ENCODE measurements around the gene ERF. TPM values are rescaled to one million over a fixed set of nuclear protein-coding genes. Genes with fewer than 3 reads are reported as not detected.

ERF gene
- total RNA-seq, 2 donors from 2014 or later = 106 to 138 TPM

GRCh38 chr19:42248270-42249148 lies 6.4 kb downstream of the ERF start:
- peaks cover 20% of the 10 kb centered on the region for H3K4me1 Mint-ChIP-seq
- Histone ChIP-seq H3K4me1 (ENCODE audit: control insufficient read depth, insufficient read depth, low read length) (no peaks in the 10 kb centered on the region), H3K9me3 (ENCODE audit: control insufficient read depth, low read length) (no peaks in the 10 kb centered on the region), H3K4me3 (ENCODE audit: low read length) (no peak overlapping the region), H3K9ac (ENCODE audit: extremely low read depth, low read length, poor library complexity, severe bottlenecking) (no peak overlapping the region), H3K27ac (ENCODE audit: low read depth, low read length) (no peak overlapping the region), H3K36me3 (ENCODE audit: control insufficient read depth, insufficient read depth, low read length) (peaks cover 15% of the 10 kb centered on the region), H3K27me3 (ENCODE audit: control insufficient read depth, insufficient read depth, low read length, poor library complexity, severe bottlenecking) (no peaks in the 10 kb centered on the region)
- H3K27ac Mint-ChIP-seq = no peak overlapping the region
- no peak for DNase-seq
- H3K9me3 Mint-ChIP-seq = no peaks in the 10 kb centered on the region
- no peak for TF ChIP-seq CTCF (conservative IDR thresholded peaks at IDR 0.05)
- peaks cover 15% of the 10 kb centered on the region for H3K36me3 Mint-ChIP-seq (ENCODE audit: low read depth)
- H3K4me3 Mint-ChIP-seq = no peak overlapping the region
- WGBS, 2 experiments (ENCODE audit: insufficient coverage in 1 of 2, insufficient read length in 1 of 2) = 96 to 97% methylated on average over 28 to 41 of the region's 41 CpGs
- no peaks in the 10 kb centered on the region for H3K27me3 Mint-ChIP-seq (ENCODE audit: insufficient read depth)

- Histone ChIP-seq H3K9ac (ENCODE audit: extremely low read depth, low read length, poor library complexity, severe bottlenecking) (no peak overlapping the region), H3K27me3 (ENCODE audit: control insufficient read depth, insufficient read depth, low read length, poor library complexity, severe bottlenecking) (no peaks in the 10 kb centered on the region), H3K9me3 (ENCODE audit: control insufficient read depth, low read length) (no peaks in the 10 kb centered on the region), H3K36me3 (ENCODE audit: control insufficient read depth, insufficient read depth, low read length) (peaks cover 15% of the 10 kb centered on the region), H3K27ac (ENCODE audit: low read depth, low read length) (no peak overlapping the region), H3K4me3 (ENCODE audit: low read length) (no peak overlapping the region), H3K4me1 (ENCODE audit: control insufficient read depth, insufficient read depth, low read length) (no peaks in the 10 kb centered on the region)
- WGBS, 2 experiments (ENCODE audit: insufficient coverage in 1 of 2, insufficient read length in 1 of 2) = 100% methylated on average over 2 to 3 of the region's 6 CpGs
- peaks cover 17% of the 10 kb centered on the region for H3K4me1 Mint-ChIP-seq
- DNase-seq = no peak
- H3K9me3 Mint-ChIP-seq = no peaks in the 10 kb centered on the region
- no peak overlapping the region for H3K4me3 Mint-ChIP-seq
- H3K27ac Mint-ChIP-seq = no peak overlapping the region
- H3K27me3 Mint-ChIP-seq (ENCODE audit: insufficient read depth) = no peaks in the 10 kb centered on the region
- H3K36me3 Mint-ChIP-seq (ENCODE audit: low read depth) = peaks cover 15% of the 10 kb centered on the region
- TF ChIP-seq CTCF (conservative IDR thresholded peaks at IDR 0.05) = no peak
These were observed 7.2 kb downstream of the ERF start for GRCh38 chr19:42247640-42248199.

GRCh38 chr19:42246922-42247639 lies 7.8 kb downstream of the ERF start:
- no peaks in the 10 kb centered on the region for H3K9me3 Mint-ChIP-seq
- 95 to 100% methylated on average over 3 to 7 of the region's 7 CpGs for whole genome bisulfite sequencing, 2 experiments (ENCODE audit: insufficient coverage in 1 of 2, insufficient read length in 1 of 2)
- no peak overlapping the region for H3K4me3 Mint-ChIP-seq
- Histone ChIP-seq H3K27ac (ENCODE audit: low read depth, low read length) (no peak overlapping the region), H3K9me3 (ENCODE audit: control insufficient read depth, low read length) (no peaks in the 10 kb centered on the region), H3K36me3 (ENCODE audit: control insufficient read depth, insufficient read depth, low read length) (peaks cover 15% of the 10 kb centered on the region), H3K27me3 (ENCODE audit: control insufficient read depth, insufficient read depth, low read length, poor library complexity, severe bottlenecking) (no peaks in the 10 kb centered on the region), H3K4me1 (ENCODE audit: control insufficient read depth, insufficient read depth, low read length) (no peaks in the 10 kb centered on the region), H3K9ac (ENCODE audit: extremely low read depth, low read length, poor library complexity, severe bottlenecking) (no peak overlapping the region), H3K4me3 (ENCODE audit: low read length) (no peak overlapping the region)
- DNase-seq = no peak
- no peaks in the 10 kb centered on the region for H3K27me3 Mint-ChIP-seq (ENCODE audit: insufficient read depth)
- H3K4me1 Mint-ChIP-seq = peaks cover 12% of the 10 kb centered on the region
- peak overlapping the region; percentile 75 for H3K27ac Mint-ChIP-seq
- peaks cover 15% of the 10 kb centered on the region for H3K36me3 Mint-ChIP-seq (ENCODE audit: low read depth)
- no peak for TF ChIP-seq CTCF (conservative IDR thresholded peaks at IDR 0.05)

All from endodermal cell (in vitro differentiated cells).